UCSD-AML1 (cell line): ENCODE measurements around the gene SNX30.

ENCODE experiments used
- DNase-seq: peaks from one replicate; lab custom pipeline; 2025; ENCODE audit not compliant: unreplicated experiment; lab: John Stamatoyannopoulos, UW

SNX30 gene

GRCh38 chr9:112881331-112881730, 130.8 kb downstream of the SNX30 start:
- DNase-seq: no peak

DNA sequence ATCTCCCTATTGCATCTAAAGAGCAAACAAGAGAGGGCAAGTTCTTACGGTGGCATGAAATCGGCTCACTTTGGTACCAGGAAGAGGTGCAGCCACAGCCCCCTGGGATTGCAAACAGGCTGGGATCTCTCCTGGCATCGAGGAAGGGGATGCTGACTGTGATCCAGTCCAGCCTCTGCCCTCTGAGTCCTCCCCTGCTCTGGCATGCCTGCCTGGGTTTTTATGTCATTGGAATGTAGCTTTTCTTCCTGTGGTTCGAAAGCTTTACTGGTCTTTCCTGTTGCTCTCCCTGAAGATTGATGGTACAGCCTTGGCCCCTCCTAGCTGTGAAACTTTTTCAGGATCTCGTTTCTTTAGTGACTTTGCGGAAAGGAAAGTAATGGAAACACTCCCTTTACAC, 133.5 kb downstream of the SNX30 start:
- DNase-seq: peak; percentile 45

DNA sequence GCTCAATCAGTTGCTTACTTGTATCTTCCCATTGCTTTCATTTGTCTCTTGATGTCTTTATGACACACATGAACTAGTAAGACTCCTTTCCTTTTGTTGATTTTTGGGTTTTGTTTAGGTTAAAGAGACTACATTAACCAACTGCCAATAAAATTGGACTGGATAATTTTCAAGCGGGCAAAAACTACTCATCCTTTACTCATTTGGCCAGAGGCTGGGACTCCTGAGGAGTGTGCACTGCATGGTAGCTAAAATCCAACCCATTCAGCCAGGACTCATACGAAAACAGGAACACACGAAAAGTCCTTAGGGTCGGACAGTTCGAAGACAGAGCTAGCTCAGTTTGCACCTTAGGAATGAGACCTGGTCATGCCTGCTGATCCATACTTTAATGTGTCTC, 134.2 kb downstream of the SNX30 start:
- DNase-seq: no peak

GRCh38 chr9:112885324-112885723, 134.8 kb downstream of the SNX30 start:
- DNase-seq: no peak

- no peak for DNase-seq
Measured at GRCh38 chr9:112886351-112886750, 135.8 kb downstream of the SNX30 start.

DNA sequence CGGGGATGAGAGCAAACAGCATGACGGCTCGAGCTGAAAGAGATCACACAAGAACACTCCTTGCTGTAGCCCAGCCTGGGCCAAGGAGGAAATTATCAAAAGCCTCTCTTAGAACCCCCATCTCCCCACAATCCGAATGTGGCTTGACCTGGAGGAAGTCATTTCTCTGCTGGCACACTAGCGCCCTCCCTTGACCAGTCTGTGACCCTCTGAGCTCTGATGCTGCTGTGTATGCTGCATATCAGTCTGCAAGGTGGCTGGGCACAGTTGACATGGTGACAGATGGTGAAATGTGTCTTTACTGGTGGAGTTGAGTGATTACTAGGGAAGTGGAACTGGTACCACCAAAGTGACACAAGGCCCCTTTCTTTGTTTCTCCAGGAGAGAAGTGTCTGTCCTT, 136.8 kb downstream of the SNX30 start:
- peak; percentile 83 for DNase-seq

DNA sequence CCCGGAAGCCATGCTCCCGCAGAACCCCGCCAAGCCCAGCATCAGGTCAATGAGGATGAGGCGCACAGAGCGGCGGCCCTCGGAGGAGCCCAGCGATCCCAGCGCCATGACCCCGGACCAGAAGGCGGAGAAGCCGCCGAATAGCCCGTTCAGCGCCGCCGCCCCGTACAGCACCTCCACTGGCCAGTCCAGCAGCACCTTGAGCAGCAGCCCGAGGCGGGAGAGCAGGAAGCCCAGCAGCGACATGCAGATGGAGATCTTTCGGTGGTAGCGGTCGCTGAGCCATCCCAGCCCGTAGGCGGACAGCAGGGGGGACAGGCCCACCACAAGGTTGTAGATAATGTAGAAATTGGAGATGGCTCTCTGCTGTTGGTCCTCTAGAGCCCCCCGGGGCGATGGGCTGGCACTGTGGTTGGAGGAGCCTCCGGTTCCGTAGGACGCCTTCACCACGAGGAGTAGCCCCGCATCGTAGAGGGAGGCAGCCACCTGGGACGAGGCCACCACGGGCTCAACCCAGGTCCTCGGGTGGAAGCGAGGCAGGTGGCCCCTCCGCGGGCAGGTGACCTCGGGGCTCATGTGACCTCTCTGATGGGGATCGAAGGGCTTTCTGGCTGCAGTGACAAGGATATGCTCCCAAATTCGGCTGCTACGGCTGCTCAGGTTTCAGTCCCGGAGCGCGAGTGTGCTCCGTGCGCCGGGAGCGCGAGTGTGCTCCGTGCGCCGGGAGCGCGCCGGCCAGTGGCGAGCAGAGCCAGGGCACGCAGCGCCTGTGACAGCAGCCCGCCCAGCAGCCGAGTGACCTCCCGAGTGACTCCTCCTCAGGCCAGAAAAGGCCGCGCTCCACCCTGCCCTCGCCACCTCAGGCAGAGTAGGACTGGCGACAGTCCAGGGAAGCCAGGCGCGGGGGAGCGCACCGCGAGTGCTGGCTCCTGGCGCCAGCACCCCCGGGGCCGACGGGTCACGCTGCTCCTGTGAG, 139.8 kb downstream of the SNX30 start, which contains the start of gene SLC46A2:
Gene SLC46A2 (minus strand): TSS at position 771 of the 976 bp plus-strand sequence. CDS start 195 bp downstream, at position 576.
- DNase-seq: no peak

- DNase-seq: no peak
Measured at GRCh38 chr9:112891521-112891920, 141.0 kb downstream of the SNX30 start.

DNA sequence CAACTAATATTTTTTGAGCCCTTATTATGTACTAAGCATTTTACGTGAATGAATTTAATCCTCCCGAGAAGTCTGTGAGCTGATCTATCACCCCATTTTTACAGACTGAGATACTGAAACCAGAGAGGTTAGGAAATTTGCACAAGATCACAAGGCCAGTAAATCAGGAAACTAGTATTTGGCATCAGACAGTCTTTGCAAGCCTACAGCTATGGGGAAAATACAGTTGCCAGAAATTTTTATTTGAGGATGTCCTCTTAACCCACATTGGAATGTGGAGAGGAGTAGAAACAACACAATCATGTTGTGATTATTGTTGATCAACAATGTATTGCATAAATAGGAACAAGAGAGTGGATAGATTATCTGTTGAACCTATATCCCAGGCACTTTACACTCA, 142.4 kb downstream of the SNX30 start:
- DNase-seq: no peak

DNA sequence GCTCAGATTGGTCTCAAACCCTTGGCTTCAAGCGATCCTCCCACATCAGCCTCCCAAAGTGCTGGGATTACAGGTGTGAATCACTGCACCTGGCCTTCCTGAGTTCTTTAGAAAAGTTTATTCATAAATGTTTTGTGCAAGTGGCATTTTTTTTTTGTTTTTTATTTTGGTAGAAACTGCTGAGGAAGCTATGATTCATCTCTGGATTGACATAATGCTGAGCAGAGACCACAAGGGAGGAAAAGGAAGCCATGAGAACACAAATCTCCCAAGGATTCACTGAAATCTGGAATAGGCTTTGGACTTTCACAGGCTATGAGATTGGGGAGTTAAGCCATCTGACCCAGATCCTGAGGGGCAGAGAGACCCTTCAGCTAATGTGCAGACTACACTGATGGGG, 143.5 kb downstream of the SNX30 start:
- DNase-seq: no peak

GRCh38 chr9:112894699-112895098, 144.1 kb downstream of the SNX30 start:
- no peak for DNase-seq

DNA sequence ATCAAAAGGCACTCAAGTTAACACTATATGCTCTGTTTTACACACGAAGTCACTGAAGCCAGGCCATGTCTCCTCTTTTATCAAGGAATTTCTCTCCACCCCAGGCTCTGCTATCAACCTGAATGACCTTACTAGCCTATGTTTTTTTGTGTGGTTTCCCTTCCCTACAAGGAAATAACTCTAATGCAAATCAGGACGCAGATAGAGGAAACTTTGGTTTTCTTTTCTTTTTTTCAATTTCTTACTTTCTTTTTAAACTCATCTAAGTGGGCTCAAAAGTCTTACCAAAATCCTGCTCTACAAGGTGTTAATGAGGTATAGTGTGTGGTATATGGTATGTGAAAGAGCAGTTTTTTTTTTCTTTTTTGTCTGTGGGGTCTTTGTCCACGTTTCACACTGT, 145.6 kb downstream of the SNX30 start:
- DNase-seq: no peak

GRCh38 chr9:112898872-112899311, 148.3 kb downstream of the SNX30 start:
- no peak for DNase-seq

DNA sequence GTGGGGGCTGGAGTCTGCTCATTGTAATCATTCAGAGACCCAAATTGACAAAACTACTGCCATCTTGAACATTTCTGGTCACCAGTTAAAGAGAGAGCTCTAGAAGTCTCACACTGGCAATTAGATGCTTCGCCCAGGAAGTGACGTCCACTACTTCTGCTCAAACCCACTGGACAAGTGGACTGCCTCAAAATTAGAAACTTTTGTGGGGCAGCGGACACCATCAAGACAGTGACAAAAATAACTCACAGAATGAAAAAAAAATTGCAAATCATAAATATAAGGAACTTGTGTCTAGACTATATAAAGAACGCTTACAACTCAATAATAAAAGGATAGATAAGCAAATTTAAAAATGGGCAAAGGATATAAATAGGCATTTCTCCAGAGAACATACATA, 149.9 kb downstream of the SNX30 start:
- DNase-seq: no peak

DNA sequence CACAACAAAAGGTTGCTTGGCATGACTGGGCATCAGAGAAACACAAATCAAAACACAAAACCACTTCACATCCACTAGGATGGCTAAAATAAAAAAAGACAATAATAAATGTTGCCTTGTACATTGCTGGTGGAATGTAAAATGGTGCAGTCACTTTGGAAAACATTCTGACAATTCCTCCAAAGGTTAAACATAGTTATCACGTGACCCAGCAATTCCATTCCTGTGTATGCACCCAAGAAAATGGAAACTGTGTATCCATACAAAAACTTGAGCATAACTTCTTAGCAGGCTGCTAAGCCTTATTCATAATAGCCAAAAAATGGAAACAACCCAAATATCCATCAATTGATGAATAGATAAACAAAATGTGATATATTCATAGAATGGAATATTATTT, 150.3 kb downstream of the SNX30 start:
- DNase-seq: no peak

- DNase-seq: no peak
Measured at GRCh38 chr9:112905084-112905483, 154.5 kb downstream of the SNX30 start.

DNA sequence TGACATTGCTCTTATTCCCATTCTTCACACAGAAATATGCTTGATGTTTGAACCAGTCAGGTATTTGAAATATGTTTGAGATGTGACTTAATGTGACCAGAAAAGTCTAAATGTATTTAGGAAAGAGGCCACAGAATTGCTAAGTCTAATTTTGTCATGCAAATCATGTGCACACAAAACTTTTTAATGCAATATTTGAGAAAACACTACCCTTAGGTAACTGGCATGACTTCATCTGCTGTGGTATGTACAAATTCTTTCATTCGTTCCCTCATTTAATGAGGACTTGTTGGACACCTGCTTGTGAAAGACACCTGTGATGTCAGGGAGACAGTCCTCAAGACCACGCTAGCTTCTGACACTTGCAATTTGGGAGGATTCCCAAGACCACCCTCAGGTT, 161.2 kb downstream of the SNX30 start:
- no peak for DNase-seq

- no peak for DNase-seq
Measured at GRCh38 chr9:112912636-112913035, 162.1 kb downstream of the SNX30 start.

DNA sequence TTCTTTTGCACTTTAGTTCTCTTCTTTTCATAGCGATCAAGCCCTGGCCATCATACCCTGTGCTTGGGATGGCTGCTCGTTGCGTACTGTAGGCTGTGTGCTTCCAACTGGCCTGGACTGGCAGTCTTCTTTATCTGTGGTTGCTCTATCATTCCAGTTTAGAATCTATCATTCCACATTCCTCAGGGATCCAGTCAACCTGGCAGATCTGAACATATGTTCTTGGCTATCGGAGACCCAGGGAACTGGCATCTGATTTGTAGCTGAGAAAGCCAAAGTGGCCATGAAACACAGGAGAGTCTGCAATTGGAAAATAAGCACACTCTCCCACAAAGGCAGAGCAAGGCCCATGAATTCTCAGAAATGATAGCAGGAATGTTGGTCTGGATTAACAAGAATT, 162.8 kb downstream of the SNX30 start:
- no peak for DNase-seq

DNA sequence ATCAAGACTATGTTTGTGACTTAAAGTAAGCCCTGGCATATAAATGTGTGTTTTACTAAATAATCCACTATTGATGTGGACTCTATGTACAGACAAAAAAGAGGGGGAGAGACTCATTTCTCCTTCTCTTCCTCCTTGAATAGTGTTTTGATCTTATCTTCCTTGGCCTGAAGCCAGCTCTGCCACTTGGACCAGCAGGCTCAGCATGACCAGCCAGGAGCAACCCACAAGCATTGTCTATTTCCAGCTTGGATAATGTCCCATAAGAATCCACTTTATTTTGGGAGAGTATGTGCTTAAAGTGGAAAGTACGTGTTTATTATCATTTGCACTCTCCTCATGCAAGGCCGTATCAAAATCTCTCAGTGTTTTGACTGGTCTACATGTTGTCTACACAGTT, 164.0 kb downstream of the SNX30 start:
- no peak for DNase-seq

DNA sequence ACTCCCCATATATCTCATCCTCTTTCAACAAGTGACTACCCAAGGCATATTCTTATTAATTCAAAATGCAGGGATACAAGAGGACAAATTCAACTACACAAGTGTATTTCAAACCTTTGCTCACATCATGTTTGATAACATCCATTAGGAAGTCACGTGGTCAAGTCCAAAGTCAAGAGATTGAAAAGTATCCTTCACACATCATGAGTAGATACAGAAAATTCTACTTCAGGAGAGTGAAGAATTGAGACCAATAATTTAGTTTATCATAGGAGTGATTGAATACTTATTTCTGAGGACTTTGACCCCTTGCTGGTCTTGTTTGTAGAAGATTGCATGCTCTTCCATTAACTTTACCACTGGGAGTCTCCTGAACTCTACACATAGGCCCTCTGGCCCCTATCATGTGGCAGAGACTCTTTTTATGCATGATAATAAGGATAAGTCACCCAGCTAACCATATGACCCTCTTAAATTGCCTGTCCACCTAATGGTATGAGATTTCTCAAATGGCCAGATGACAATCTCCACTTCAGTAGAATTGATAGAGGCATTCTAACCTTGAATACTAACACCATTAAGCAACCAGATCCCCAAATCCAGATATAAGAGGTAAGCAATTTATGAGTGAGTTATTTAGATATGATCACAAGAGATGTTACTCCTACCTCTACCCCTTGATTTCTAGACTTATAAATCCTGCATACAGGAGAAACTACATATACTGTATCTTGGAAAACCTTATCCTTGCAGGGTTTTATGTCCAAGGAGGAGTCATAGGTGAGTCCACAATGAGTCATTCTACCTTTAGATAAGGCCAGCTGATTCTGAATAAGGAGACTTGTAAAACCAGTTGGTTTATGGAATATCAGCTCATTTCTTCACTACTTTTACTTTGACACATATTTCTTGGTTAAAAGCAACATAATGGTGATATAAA, 166.8 kb downstream of the SNX30 start:
- no peak for DNase-seq

GRCh38 chr9:112917987-112918362, 167.4 kb downstream of the SNX30 start:
- no peak for DNase-seq
